Activated CD8-positive, alpha-beta T cell treated with anti-CD3 and anti-CD28 coated beads for 36 hours (primary cell): ENCODE data around the gene ZNF100. TPM values are rescaled to one million over a fixed set of nuclear protein-coding genes. Genes with fewer than 3 reads are reported as not detected.
"Not testable (repeated sequence)": the region's sequence is repeated elsewhere in the genome, so short reads cannot be mapped to it uniquely, and the experiment has no call there.

Experiments
- ATAC-seq: fragments of 200-7000 bp; cut with Tn5 transposase; one replicate; pipeline ENCODE4 v1.10.0; 2021; ENCODE audit warnings: mild to moderate bottlenecking, moderate library complexity
- CTCF ChIA-PET: fragments of 350-600 bp; sonication (Branson Sonifier 250); formaldehyde crosslinking; loops from one replicate; lab custom pipeline; 2021; ENCODE audit warnings: antibody characterized with exemption; lab: Charles Lee
- POLR2A ChIA-PET: fragments of 350-600 bp; sonication (Branson Sonifier 250); formaldehyde crosslinking; loops from one replicate; lab custom pipeline; 2021; ENCODE audit warnings: antibody characterized with exemption; lab: Charles Lee
- DNase-seq: peaks from one replicate; pipeline ENCODE4 v3.0.0-alpha.2; 2020
- H3K27ac Mint-ChIP-seq: one replicate; pipeline ENCODE4 v1.8.0; 2021; ENCODE audit warnings: mild to moderate bottlenecking, mixed read lengths
- H3K27me3 Mint-ChIP-seq: one replicate; pipeline ENCODE4 v1.8.0; 2021; ENCODE audit warnings: mixed read lengths
- H3K36me3 Mint-ChIP-seq: one replicate; pipeline ENCODE4 v1.8.0; 2021; ENCODE audit warnings: low read depth, mixed read lengths
- H3K4me1 Mint-ChIP-seq: one replicate; pipeline ENCODE4 v1.8.0; 2021; ENCODE audit warnings: low read depth, mixed read lengths
- H3K4me3 Mint-ChIP-seq: one replicate; pipeline ENCODE4 v1.8.0; 2021; ENCODE audit warnings: mild to moderate bottlenecking, moderate library complexity, mixed read lengths
- H3K9me3 Mint-ChIP-seq: one replicate; pipeline ENCODE4 v1.8.0; 2021; ENCODE audit warnings: mixed read lengths
- CTCF ChIP-seq: fragments of 200-600 bp; IDR thresholded peaks from one replicate; pipeline ENCODE4 v1.8.0; 2022; ENCODE audit warnings: antibody characterized with exemption, mild to moderate bottlenecking
- intact Hi-C: fragments of 100-400 bp; cut with micrococcal nuclease; formaldehyde crosslinking; loops from one replicate; pipeline ENCODE4 v1.10.0; 2022
- total RNA-seq, 2 experiments: library from RNA; stranded (reverse); gene quantifications; one replicate each; pipeline ENCODE4 v1.2.3, GENCODE V29; 2021

Gene ZNF100
- total RNA-seq, 2 experiments from 2014 or later, result 18.9 to 23.8 TPM

GRCh38 chr19:21709464-21709863 lies 57.9 kb downstream of the ZNF100 start:
- POLR2A ChIA-PET, result no interaction called here
- Mint-ChIP-seq H3K9me3 (no peaks in the 10 kb centered on the region), H3K27ac (no peak overlapping the region)

GRCh38 chr19:21707878-21708277 lies 59.5 kb downstream of the ZNF100 start:
- H3K4me1 Mint-ChIP-seq, H3K4me3 Mint-ChIP-seq, CTCF ChIA-PET, H3K9me3 Mint-ChIP-seq, H3K36me3 Mint-ChIP-seq, intact Hi-C loops, POLR2A ChIA-PET, H3K27me3 Mint-ChIP-seq, ATAC-seq, H3K27ac Mint-ChIP-seq, DNase-seq: not testable (repeated sequence)

More at GRCh38 chr19:21709464-21709863, 57.9 kb downstream of the ZNF100 start:
- Mint-ChIP-seq H3K4me3 (no peak overlapping the region), H3K36me3 (no peaks in the 10 kb centered on the region), H3K27me3 (peaks cover 2% of the 10 kb centered on the region), H3K4me1 (no peaks in the 10 kb centered on the region)
- TF ChIP-seq CTCF, result no peak
- intact Hi-C loops, result no loop called here
- DNase-seq, result no peak
- ATAC-seq, result no peak
- CTCF ChIA-PET, result no interaction called here

- no peaks in the 10 kb centered on the region for H3K9me3 Mint-ChIP-seq
- intact Hi-C loops, result no loop called here
- H3K27me3 Mint-ChIP-seq, result peaks cover 2% of the 10 kb centered on the region
- ChIA-PET CTCF (no interaction called here), POLR2A (interaction anchor here (0.6 kb wide), 1 partner anchor 140 kb away, joined by 6 read pairs; no protein-coding TSS in a partner anchor)
- no peak overlapping the region for H3K27ac Mint-ChIP-seq
- no peaks in the 10 kb centered on the region for H3K4me1 Mint-ChIP-seq
- DNase-seq (no peak), ATAC-seq (no peak)
- H3K4me3 Mint-ChIP-seq, result no peak overlapping the region
- H3K36me3 Mint-ChIP-seq, result no peaks in the 10 kb centered on the region
- TF ChIP-seq CTCF, result no peak
Measured at GRCh38 chr19:21707065-21707464, 60.3 kb downstream of the ZNF100 start.

- H3K27ac Mint-ChIP-seq, result no peak overlapping the region
- ATAC-seq (no peak), DNase-seq (no peak)
- H3K9me3 Mint-ChIP-seq, result no peaks in the 10 kb centered on the region
- H3K4me3 Mint-ChIP-seq, result no peak overlapping the region
- H3K27me3 Mint-ChIP-seq, result peaks cover 2% of the 10 kb centered on the region
- no peaks in the 10 kb centered on the region for H3K36me3 Mint-ChIP-seq
- ChIA-PET POLR2A (no interaction called here), CTCF (no interaction called here)
- no peak for TF ChIP-seq CTCF
- intact Hi-C loops, result no loop called here
- no peaks in the 10 kb centered on the region for H3K4me1 Mint-ChIP-seq
Measured at GRCh38 chr19:21705393-21705792, 62.0 kb downstream of the ZNF100 start.

- Mint-ChIP-seq H3K9me3 (no peaks in the 10 kb centered on the region), H3K4me1 (no peaks in the 10 kb centered on the region), H3K27ac (no peak overlapping the region), H3K36me3 (no peaks in the 10 kb centered on the region), H3K4me3 (no peak overlapping the region), H3K27me3 (no peaks in the 10 kb centered on the region)
- ATAC-seq (no peak), DNase-seq (no peak)
- TF ChIP-seq CTCF, result no peak
- intact Hi-C loops, result no loop called here
- POLR2A ChIA-PET, result no interaction called here
- CTCF ChIA-PET, result no interaction called here
Measured at GRCh38 chr19:21704320-21704719, 63.1 kb downstream of the ZNF100 start.
